ENCODE data around the gene PIGU. TPM values are rescaled to one million over a fixed set of nuclear protein-coding genes. Genes with fewer than 3 reads are reported as not detected.

Gene PIGU
- polyA plus RNA-seq, 1 donor from 2014 or later = 35.8 TPM

DNA sequence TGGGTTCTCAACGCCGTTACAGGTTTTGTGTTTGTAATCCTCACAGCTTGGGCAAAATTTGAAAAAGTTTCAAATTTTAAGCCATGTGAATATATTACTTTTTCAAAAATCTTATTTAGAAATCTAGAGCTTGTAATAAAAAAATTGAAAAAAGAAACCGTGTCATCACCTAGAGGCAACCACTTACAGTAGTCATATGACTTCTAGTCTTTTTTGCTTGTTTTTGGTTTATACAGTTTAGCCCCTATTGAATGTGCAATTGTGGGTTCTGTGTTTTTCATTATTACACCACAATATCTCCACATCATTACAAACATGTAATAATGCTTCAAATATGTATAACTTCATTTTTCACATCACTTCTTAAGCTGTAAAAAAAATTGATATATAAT, 159.8 kb downstream of the PIGU start:
- no peak for TF ChIP-seq POLR2AphosphoS5 (IDR thresholded peaks at IDR 0.05)
- TF ChIP-seq, protein P1, sequence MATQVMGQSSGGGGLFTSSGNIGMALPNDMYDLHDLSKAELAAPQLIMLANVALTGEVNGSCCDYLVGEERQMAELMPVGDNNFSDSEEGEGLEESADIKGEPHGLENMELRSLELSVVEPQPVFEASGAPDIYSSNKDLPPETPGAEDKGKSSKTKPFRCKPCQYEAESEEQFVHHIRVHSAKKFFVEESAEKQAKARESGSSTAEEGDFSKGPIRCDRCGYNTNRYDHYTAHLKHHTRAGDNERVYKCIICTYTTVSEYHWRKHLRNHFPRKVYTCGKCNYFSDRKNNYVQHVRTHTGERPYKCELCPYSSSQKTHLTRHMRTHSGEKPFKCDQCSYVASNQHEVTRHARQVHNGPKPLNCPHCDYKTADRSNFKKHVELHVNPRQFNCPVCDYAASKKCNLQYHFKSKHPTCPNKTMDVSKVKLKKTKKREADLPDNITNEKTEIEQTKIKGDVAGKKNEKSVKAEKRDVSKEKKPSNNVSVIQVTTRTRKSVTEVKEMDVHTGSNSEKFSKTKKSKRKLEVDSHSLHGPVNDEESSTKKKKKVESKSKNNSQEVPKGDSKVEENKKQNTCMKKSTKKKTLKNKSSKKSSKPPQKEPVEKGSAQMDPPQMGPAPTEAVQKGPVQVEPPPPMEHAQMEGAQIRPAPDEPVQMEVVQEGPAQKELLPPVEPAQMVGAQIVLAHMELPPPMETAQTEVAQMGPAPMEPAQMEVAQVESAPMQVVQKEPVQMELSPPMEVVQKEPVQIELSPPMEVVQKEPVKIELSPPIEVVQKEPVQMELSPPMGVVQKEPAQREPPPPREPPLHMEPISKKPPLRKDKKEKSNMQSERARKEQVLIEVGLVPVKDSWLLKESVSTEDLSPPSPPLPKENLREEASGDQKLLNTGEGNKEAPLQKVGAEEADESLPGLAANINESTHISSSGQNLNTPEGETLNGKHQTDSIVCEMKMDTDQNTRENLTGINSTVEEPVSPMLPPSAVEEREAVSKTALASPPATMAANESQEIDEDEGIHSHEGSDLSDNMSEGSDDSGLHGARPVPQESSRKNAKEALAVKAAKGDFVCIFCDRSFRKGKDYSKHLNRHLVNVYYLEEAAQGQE (IDR thresholded peaks at IDR 0.05; ENCODE audit: borderline replicate concordance) = no peak
- TF ChIP-seq, protein P2, sequence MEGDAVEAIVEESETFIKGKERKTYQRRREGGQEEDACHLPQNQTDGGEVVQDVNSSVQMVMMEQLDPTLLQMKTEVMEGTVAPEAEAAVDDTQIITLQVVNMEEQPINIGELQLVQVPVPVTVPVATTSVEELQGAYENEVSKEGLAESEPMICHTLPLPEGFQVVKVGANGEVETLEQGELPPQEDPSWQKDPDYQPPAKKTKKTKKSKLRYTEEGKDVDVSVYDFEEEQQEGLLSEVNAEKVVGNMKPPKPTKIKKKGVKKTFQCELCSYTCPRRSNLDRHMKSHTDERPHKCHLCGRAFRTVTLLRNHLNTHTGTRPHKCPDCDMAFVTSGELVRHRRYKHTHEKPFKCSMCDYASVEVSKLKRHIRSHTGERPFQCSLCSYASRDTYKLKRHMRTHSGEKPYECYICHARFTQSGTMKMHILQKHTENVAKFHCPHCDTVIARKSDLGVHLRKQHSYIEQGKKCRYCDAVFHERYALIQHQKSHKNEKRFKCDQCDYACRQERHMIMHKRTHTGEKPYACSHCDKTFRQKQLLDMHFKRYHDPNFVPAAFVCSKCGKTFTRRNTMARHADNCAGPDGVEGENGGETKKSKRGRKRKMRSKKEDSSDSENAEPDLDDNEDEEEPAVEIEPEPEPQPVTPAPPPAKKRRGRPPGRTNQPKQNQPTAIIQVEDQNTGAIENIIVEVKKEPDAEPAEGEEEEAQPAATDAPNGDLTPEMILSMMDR (IDR thresholded peaks at IDR 0.05; ENCODE audit: poor library complexity, severe bottlenecking) = no peak
- no peak for TF ChIP-seq MXI1 (conservative IDR thresholded peaks at IDR 0.05; ENCODE audit: poor library complexity, severe bottlenecking)
- Histone ChIP-seq H3K4me2 (ENCODE audit: low read length) (peak overlapping the region; percentile 76), H3K4me3 (ENCODE audit: low read length) (peak overlapping the region; percentile 86), H3K9me2 (ENCODE audit: insufficient read depth, low read length) (no peaks in the 10 kb centered on the region), H3K9me3 (ENCODE audit: low read length) (no peaks in the 10 kb centered on the region), H3K79me2 (replicated peaks; ENCODE audit: insufficient read depth, low read length) (peaks cover 43% of the 10 kb centered on the region), H3K9ac (ENCODE audit: low read length) (peak overlapping the region; percentile 85), H4K20me1 (ENCODE audit: insufficient read depth) (no peaks in the 10 kb centered on the region), H3K27me3 (ENCODE audit: insufficient read depth, low read depth, low read length) (no peaks in the 10 kb centered on the region), H3K36me3 (ENCODE audit: insufficient read depth, low read length) (no peaks in the 10 kb centered on the region), H2AFZ (ENCODE audit: low read depth, low read length) (peak overlapping the region; percentile 63), H3F3A (ENCODE audit: insufficient read depth, low read length, poor library complexity, severe bottlenecking) (peaks cover 3% of the 10 kb centered on the region), H3K27ac (ENCODE audit: low read length) (peak overlapping the region; percentile 85)

DNA sequence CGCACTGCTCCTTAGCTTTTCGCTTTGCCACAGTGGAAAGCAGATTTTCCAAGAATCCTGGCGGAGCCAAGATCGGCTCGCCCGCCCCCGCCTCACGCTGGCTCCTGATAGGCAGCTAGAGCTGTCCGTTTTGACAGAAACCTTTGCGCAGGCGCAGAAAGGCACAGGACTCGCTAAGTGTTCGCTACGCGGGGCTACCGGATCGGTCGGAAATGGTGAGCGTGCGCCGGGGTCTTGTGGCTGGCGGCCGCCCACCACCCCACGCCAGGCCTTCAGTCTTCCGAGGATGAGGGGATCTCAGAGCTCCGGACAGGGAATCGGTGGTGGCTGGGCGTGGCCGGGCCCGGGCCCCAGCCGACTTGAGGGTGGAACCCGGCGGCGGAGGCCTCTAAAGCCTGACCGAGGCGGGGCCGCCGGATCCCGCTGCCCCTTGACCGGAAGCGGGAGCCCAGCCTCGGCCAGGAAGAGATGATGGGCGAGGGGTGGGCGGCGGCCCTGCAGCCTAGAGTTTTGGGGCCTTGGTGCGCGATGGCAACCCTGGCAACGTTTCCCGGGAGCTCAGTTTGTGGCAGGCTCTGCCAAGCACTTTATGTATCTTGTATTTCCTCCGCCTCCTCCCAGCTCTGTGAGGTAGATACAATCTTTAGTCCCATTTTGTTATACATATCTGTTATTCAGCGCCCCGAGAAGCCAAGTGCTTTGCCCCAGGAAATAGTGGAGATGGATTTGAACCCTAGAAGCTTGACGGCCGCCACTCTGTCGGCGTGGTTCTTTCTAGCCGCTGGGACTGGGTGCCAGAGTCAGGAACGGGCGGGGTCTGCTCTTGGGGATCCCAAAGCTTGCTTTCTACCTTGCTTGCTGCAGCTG, 160.4 kb downstream of the PIGU start, which contains the start of gene DYNLRB1:
Gene DYNLRB1 (plus strand): TSS at position 176 of the 867 bp plus-strand sequence. CDS start 37 bp downstream, at position 213.
- Histone ChIP-seq H2AFZ (ENCODE audit: low read depth, low read length) (peak within 1 kb of the TSS; percentile 63), H3K9me2 (ENCODE audit: insufficient read depth, low read length) (no peaks in the 10 kb centered on the region)
- TF ChIP-seq MXI1 (conservative IDR thresholded peaks at IDR 0.05; ENCODE audit: poor library complexity, severe bottlenecking) = no peak
- TF ChIP-seq SMC3 (conservative IDR thresholded peaks at IDR 0.05; ENCODE audit: poor library complexity) = peak; percentile 17
- no peak for TF ChIP-seq RAD21 (conservative IDR thresholded peaks at IDR 0.05)
- TF ChIP-seq POLR2AphosphoS5 (IDR thresholded peaks at IDR 0.05) = peak; percentile 94
- TF ChIP-seq, protein P1 (IDR thresholded peaks at IDR 0.05; ENCODE audit: borderline replicate concordance) = peak; percentile 100
- TF ChIP-seq, protein P2 (IDR thresholded peaks at IDR 0.05; ENCODE audit: poor library complexity, severe bottlenecking) = no peak
- peak; percentile 79 for TF ChIP-seq TAF1 (IDR thresholded peaks at IDR 0.05; ENCODE audit: low read depth)
- no peak for TF ChIP-seq EZH2 (IDR thresholded peaks at IDR 0.05; ENCODE audit: borderline replicate concordance, insufficient read depth, low read length, poor library complexity, severe bottlenecking)
- peak; percentile 34 for TF ChIP-seq EP300 (conservative IDR thresholded peaks at IDR 0.05; ENCODE audit: poor library complexity, severe bottlenecking)

More for the DNA sequence above, 160.4 kb downstream of the PIGU start, which contains the start of gene DYNLRB1:
- H3F3A ChIP-seq (ENCODE audit: insufficient read depth, low read length, poor library complexity, severe bottlenecking) = peaks cover 3% of the 10 kb centered on the region
- no peaks in the 10 kb centered on the region for H3K27me3 ChIP-seq (ENCODE audit: insufficient read depth, low read depth, low read length)
- peaks cover 38% of the 10 kb centered on the region for H3K79me2 ChIP-seq (replicated peaks; ENCODE audit: insufficient read depth, low read length)
- no peaks in the 10 kb centered on the region for H3K36me3 ChIP-seq (ENCODE audit: insufficient read depth, low read length)
- peak within 1 kb of the TSS; percentile 85 for H3K9ac ChIP-seq (ENCODE audit: low read length)
- H3K4me2 ChIP-seq (ENCODE audit: low read length) = peak within 1 kb of the TSS; percentile 76
- no peaks in the 10 kb centered on the region for H3K9me3 ChIP-seq (ENCODE audit: low read length)
- peak within 1 kb of the TSS; percentile 85 for H3K27ac ChIP-seq (ENCODE audit: low read length)
- H3K4me3 ChIP-seq (ENCODE audit: low read length) = peak within 1 kb of the TSS; percentile 86
- no peaks in the 10 kb centered on the region for H4K20me1 ChIP-seq (ENCODE audit: insufficient read depth)
